OCI-LY7 (cell line): ENCODE measurements around the gene SPON1.

ENCODE experiments used
- CTCF ChIP-seq: fragments of 200-600 bp; sonication (generic); conservative IDR thresholded peaks from 2 replicates; pipeline ENCODE4 v1.5.1; 2014; ENCODE audit warnings: mild to moderate bottlenecking, antibody characterized with exemption, low read length, moderate library complexity, mixed read lengths
- EZH2phosphoT487 ChIP-seq: fragments of 200-600 bp; sonication (generic); IDR thresholded peaks from 2 replicates; pipeline ENCODE4 v1.6.1; 2018; ENCODE audit warnings: low read depth, borderline replicate concordance, mild to moderate bottlenecking, mixed run types, antibody characterized with exemption, low read length, moderate library complexity, mixed read lengths

GRCh38 chr11:13923716-13924650 is 38.5 kb upstream of the SPON1 start:
- TF ChIP-seq CTCF, result no peak
- no peak for TF ChIP-seq EZH2phosphoT487
